SJSA1 (cell line): Measurements from ENCODE around the gene ZNF862. TPM values are rescaled to one million over a fixed set of nuclear protein-coding genes. Genes with fewer than 3 reads are reported as not detected.
"Not testable (repeated sequence)": the region's sequence is repeated elsewhere in the genome, so short reads cannot be mapped to it uniquely, and the experiment has no call there.

ENCODE experiments used
- DNase-seq, 2 experiments: peaks; one replicate each; pipeline ENCODE4 v3.0.0-alpha.2; 2015 to 2020; ENCODE audit warnings: low spot score in 2 of 2, low read depth in 1 of 2
- H3K27ac ChIP-seq: fragments of 250-450 bp; sonication (Bioruptor Pico); 2 replicates; pipeline ENCODE4 v1.5.1; 2020; ENCODE audit warnings: mild to moderate bottlenecking, moderate library complexity
- H3K27me3 ChIP-seq: fragments of 250-450 bp; sonication (Bioruptor Pico); replicated peaks from 2 replicates; pipeline ENCODE4 v1.5.1; 2020; ENCODE audit warnings: mild to moderate bottlenecking, moderate library complexity
- H3K36me3 ChIP-seq: fragments of 250-450 bp; sonication (Bioruptor Pico); 2 replicates; pipeline ENCODE4 v1.5.1; 2020; ENCODE audit warnings: mild to moderate bottlenecking
- H3K4me1 ChIP-seq: fragments of 250-450 bp; sonication (Bioruptor Pico); replicated peaks from 2 replicates; pipeline ENCODE4 v1.6.1; 2021; ENCODE audit warnings: mild to moderate bottlenecking
- H3K4me3 ChIP-seq: fragments of 250-450 bp; sonication (Bioruptor Pico); 2 replicates; pipeline ENCODE4 v1.5.1; 2020; ENCODE audit warnings: mild to moderate bottlenecking
- H3K9me3 ChIP-seq: fragments of 250-450 bp; sonication (Bioruptor Pico); replicated peaks from 2 replicates; pipeline ENCODE4 v1.5.1; 2020; ENCODE audit warnings: mild to moderate bottlenecking
- total RNA-seq: library from RNA; depleted of rRNA; stranded (reverse); fragments of >200 nt; shearing (Covaris generic); gene quantifications from 2 replicates; pipeline ENCODE4 v1.2.3, GENCODE V29; 2014

ZNF862 gene
- total RNA-seq, 1 experiment from 2014 or later = 6.1 TPM

DNA sequence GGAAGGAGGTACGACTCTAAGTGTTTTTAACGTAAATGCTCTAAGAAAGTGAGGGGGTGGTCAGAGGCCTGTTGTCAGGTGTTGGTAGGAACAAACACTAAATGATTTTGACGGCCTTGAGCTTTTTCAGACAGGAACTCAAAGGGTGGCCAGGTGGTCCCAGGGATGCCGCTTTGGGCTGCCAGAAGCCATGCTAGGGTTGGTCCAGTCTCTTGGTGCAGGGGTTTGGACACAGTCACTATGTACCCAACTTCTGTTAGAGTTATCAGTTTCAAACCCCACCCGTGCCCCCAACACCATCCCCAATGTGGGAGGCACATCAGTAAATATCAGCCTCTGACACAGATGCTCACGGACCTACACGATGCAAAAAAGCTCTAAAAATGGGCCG is 44.9 kb downstream of the ZNF862 start:
- no peak overlapping the region for H3K27ac ChIP-seq
- H3K27me3 ChIP-seq = no peaks in the 10 kb centered on the region
- no peak for DNase-seq
- no peaks in the 10 kb centered on the region for H3K36me3 ChIP-seq
- no peaks in the 10 kb centered on the region for H3K4me1 ChIP-seq
- H3K9me3 ChIP-seq = no peaks in the 10 kb centered on the region
- H3K4me3 ChIP-seq = no peak overlapping the region

GRCh38 chr7:149883452-149883861 is 45.3 kb downstream of the ZNF862 start:
- Histone ChIP-seq H3K36me3 (no peaks in the 10 kb centered on the region), H3K9me3 (no peaks in the 10 kb centered on the region), H3K4me3 (no peak overlapping the region), H3K27ac (no peak overlapping the region), H3K27me3 (no peaks in the 10 kb centered on the region), H3K4me1 (no peaks in the 10 kb centered on the region)
- peak in 1 of 2 experiments; percentile 22 for DNase-seq

- H3K9me3 ChIP-seq = no peaks in the 10 kb centered on the region
- no peaks in the 10 kb centered on the region for H3K27me3 ChIP-seq
- no peaks in the 10 kb centered on the region for H3K36me3 ChIP-seq
- no peaks in the 10 kb centered on the region for H3K4me1 ChIP-seq
- no peak for DNase-seq
- H3K4me3 ChIP-seq = no peak overlapping the region
- H3K27ac ChIP-seq = no peak overlapping the region
Measured at GRCh38 chr7:149884016-149884415, 45.8 kb downstream of the ZNF862 start.

GRCh38 chr7:149884541-149884940 is 46.4 kb downstream of the ZNF862 start:
- Histone ChIP-seq H3K9me3 (no peaks in the 10 kb centered on the region), H3K4me1 (no peaks in the 10 kb centered on the region), H3K27me3 (no peaks in the 10 kb centered on the region), H3K4me3 (no peak overlapping the region), H3K36me3 (no peaks in the 10 kb centered on the region), H3K27ac (no peak overlapping the region)
- no peak for DNase-seq

DNA sequence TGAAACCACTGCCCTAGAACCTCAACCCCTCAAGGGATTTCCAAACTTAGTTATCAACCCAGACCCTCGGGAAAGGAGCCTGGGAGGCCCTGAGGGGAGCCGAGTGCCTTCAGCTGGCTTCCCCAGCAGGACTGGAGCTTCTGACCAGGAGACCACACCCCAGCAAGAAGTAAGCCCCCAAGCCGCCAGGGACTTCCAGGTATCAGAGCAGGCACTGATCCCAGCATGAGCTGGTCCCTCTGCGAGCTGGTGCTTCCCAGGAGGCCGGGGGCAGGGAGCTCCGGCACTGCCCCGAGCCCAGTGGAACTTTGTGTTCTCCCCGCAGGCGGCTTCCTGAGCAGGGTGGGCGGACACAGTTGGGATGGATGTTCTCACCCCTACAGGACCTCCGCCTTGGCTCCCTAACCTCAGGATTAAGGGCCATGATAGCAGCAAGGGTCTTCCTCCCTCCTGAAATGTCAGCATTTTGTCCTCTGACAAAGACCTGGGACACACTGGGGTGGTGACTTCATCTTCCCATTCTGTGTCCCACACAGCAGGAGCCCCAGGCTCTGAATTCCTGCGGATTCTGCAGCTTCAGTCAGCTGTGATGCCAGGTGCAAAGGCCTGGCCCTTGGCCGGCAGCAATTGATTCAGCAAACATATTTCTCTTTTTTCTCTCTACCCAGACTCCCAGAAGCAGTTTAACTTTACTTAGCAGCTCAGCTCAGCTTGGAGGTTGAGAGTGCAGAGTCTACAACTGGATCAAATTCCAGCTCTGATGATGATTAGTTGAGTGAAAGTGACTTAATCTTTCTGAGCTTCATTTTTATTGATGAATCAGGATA is 47.2 kb downstream of the ZNF862 start:
- Histone ChIP-seq H3K4me1 (no peaks in the 10 kb centered on the region), H3K36me3 (no peaks in the 10 kb centered on the region), H3K4me3 (no peak overlapping the region), H3K9me3 (no peaks in the 10 kb centered on the region), H3K27ac (no peak overlapping the region), H3K27me3 (no peaks in the 10 kb centered on the region)
- no peak for DNase-seq

- H3K4me1 ChIP-seq = no peaks in the 10 kb centered on the region
- H3K4me3 ChIP-seq = no peak overlapping the region
- no peak overlapping the region for H3K27ac ChIP-seq
- no peak for DNase-seq
- H3K36me3 ChIP-seq = no peaks in the 10 kb centered on the region
- no peaks in the 10 kb centered on the region for H3K27me3 ChIP-seq
- no peaks in the 10 kb centered on the region for H3K9me3 ChIP-seq
Measured at GRCh38 chr7:149886018-149886415, 47.8 kb downstream of the ZNF862 start.

- Histone ChIP-seq H3K27ac (no peak overlapping the region), H3K9me3 (no peaks in the 10 kb centered on the region), H3K27me3 (no peaks in the 10 kb centered on the region), H3K36me3 (no peaks in the 10 kb centered on the region), H3K4me3 (no peak overlapping the region), H3K4me1 (no peaks in the 10 kb centered on the region)
- no peak for DNase-seq
Measured at GRCh38 chr7:149887311-149887710, 49.1 kb downstream of the ZNF862 start.

DNA sequence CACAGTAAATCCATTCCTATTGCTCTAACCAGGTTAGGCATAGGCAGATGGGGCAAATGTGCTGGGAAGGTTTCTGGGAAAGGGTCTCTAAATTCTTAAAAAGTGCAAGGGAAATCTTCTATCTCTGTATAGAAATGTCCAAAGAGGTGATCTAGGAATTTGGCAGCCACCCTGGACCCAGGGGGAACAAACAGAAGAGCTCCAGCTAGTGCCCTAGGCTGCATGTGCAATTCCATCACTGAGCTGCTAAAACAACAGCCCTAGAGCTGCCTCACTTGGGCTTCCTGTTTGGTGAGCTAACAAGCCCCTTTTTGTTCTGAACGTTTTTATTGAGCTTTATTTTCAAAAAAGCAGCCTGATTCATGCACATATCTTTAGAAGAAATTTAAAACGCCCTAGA is 52.5 kb downstream of the ZNF862 start:
- H3K4me1 ChIP-seq, DNase-seq, H3K36me3 ChIP-seq, H3K27me3 ChIP-seq, H3K27ac ChIP-seq, H3K9me3 ChIP-seq, H3K4me3 ChIP-seq: not testable (repeated sequence)

- H3K4me1 ChIP-seq, H3K36me3 ChIP-seq, DNase-seq, H3K4me3 ChIP-seq, H3K9me3 ChIP-seq, H3K27me3 ChIP-seq, H3K27ac ChIP-seq: not testable (repeated sequence)
Measured at GRCh38 chr7:149894957-149895356, 56.8 kb downstream of the ZNF862 start.

DNA sequence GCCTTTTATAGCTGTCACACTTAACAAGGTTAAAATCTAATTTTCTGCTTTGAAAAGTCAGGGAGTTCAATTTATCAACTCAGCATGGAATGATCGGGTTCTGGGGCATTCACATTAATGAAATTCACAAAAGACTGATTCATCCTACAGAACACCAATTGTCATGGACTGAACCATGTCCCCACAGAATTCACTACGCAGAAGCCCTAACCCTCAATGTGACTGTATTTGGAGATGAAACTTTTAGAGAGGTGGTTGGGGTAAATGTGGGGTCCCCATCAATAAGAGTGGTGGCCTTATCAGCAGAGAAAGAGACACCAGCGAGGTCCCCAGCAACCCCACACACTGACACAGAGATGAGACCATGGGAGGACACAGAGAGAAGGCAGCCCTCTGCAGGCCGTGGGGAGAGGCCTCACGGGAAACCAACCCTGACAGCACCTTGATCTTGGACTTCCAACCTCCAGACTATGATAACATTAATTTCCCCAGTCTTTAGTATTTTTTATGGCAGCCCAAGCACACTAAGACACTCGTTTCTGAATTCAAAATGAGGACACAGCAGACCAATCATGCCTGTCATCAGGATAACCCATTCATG is 69.7 kb downstream of the ZNF862 start:
- not testable (repeated sequence) for DNase-seq, H3K27ac ChIP-seq, H3K4me3 ChIP-seq, H3K9me3 ChIP-seq, H3K27me3 ChIP-seq, H3K36me3 ChIP-seq, H3K4me1 ChIP-seq

DNA sequence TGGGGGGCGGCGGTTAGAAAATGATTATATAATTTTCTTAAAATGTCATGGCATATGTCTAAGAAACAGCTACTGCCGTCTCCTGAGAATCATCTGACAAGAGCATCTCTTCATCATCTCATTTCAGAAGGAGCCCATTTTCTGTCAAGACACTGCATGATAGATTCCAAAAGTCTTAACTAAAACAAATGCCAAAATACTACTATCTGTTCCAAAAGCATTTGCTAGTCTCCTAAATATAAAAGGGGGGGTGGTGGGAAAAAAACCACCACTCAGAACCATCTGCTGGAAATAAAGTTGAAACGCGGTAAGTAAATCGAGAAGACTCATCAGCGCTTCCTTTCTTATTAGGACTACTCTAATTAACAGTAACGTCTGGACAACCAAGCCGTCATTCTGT is 72.0 kb downstream of the ZNF862 start:
- DNase-seq, H3K9me3 ChIP-seq, H3K4me1 ChIP-seq, H3K4me3 ChIP-seq, H3K27ac ChIP-seq, H3K36me3 ChIP-seq, H3K27me3 ChIP-seq: not testable (repeated sequence)

- not testable (repeated sequence) for H3K27ac ChIP-seq, H3K9me3 ChIP-seq, H3K4me3 ChIP-seq, H3K36me3 ChIP-seq, DNase-seq, H3K4me1 ChIP-seq, H3K27me3 ChIP-seq
Measured at GRCh38 chr7:149912126-149912525, 74.0 kb downstream of the ZNF862 start.
